GM12865 (cell line): ENCODE data around the gene SRRT.

ENCODE experiments used
- DNase-seq: peaks from one replicate; pipeline ENCODE4 v3.0.0; 2010; ENCODE audit warnings: low read depth
- H3K4me3 ChIP-seq: 2 replicates; pipeline ENCODE4 v1.5.1; 2011; ENCODE audit warnings: mild to moderate bottlenecking, low read depth, low read length, control low read depth
- CTCF ChIP-seq: IDR thresholded peaks from 2 replicates; pipeline ENCODE4 v1.5.1; 2011; ENCODE audit warnings: low read length, control low read depth, low read depth, inconsistent platforms; ENCODE audit not compliant: insufficient read depth; ENCODE audit errors: missing control alignments

The SRRT gene

DNA sequence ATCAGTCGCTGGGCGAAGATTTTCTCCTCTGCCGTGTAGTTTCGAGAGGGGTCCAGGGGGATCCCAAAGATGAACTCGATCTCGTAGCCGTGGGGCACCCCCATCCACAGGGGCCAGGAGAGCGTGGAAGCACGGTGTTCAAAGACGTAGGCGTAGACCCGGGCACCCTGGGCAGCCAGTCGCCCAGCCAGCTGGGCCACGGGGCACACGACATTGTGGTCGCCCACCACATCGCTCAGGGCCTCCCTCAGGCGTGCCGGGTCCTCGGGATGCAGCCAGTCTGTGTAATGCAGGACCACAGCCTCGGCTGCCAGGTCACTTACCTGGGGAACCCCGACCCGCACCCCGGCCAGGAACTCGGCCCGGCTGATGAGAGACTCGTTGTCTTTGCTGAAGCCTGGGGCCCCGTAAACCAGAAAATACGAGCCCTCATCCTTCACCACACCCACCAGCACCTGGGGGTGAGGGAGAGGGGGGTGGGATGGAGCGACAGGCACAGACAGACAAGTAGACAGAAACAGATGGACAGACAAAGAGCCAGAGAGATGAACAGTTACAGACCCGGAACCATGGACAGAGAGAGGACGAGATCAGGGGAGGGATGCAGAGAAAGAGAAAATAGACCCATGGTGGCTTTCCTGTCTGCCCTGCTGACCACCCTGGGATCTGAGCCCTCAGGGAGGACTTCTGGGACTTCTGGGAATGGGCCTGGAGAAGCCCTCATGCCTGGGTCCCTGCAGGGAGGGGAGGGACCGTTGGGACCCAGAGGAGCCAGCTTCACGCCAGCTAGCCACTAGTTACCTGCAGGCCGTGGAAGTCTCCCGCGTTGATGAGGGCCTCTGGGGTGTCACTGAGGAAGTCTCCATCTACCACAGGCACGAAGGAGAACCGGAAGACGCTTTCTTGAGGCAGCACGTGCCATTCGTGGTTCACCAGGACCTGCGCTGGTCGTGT lies 17.7 kb downstream of the SRRT start:
- no peak for DNase-seq
- H3K4me3 ChIP-seq = no peak overlapping the region
- no peak for TF ChIP-seq CTCF

- no peak overlapping the region for H3K4me3 ChIP-seq
- DNase-seq = no peak
- TF ChIP-seq CTCF = no peak
Measured at GRCh38 chr7:100893318-100893895, 18.5 kb downstream of the SRRT start.

DNA sequence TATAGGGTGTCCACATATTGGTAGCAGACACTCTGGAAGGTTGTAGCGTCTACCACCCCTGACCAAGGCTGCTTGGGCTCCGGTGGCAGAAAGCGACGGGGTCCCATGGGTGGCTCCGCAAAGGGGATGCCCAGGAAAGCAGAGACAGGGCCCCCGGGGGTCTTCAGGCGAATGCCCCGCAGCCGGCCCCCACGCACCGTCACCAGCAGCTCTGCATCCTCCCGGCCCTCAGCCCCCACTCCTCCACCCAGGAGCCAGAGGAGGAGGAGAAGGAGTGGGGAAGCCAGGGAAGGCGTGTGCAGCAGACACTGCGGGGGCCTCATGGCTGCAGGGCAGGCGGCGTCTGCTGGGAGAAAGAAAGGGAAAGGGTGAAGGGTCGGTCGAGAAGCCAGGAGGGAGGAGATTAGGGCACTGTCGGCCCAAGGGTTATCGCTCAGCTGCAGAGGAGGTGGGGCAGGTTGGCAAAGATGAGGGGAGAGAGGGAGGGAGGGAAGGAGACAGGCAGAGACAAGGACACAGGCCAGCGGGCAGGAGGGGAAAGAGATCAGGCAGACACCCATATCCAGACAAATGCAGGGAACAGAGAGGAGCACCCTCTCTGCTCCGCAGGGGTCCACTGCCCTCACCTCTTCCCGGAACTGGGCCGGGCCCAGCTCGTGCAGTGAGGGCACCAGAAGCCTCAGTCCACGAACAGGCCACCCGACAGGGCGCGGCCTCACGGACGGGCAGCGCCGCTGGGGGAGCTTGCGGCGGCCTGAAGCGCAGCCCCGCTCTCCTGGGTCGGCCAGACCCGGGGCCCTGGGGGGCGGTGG lies 19.2 kb downstream of the SRRT start:
- TF ChIP-seq CTCF = no peak
- no peak for DNase-seq
- H3K4me3 ChIP-seq = peak overlapping the region; percentile 55

GRCh38 chr7:100894860-100895700 lies 20.2 kb downstream of the SRRT start:
- no peak for DNase-seq
- peak; percentile 85 for TF ChIP-seq CTCF
- peak overlapping the region; percentile 55 for H3K4me3 ChIP-seq

DNA sequence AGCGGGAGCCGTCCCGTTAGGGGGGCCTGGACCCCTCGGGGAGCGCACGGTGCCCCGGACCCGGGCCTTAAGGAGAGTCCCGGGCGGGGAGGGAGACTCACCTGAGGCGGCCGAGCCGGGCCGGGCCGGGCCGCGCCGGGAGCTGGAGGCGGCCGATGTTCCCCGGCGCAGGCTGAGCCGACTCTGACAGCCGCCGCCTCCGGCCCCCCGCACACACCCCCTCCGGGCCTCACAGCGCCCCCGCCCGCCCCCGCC lies 20.7 kb downstream of the SRRT start, which contains the start of gene ACHE:
Gene ACHE, minus strand, starts transcription at position 188 of the 255 bp plus-strand sequence. CDS start 1,656 bp downstream, outside the sequence.
- peak within 1 kb of the TSS; percentile 55 for H3K4me3 ChIP-seq
- no peak for TF ChIP-seq CTCF
- DNase-seq = no peak
